Lower leg skin (tissue), 4 donors: ENCODE measurements around the gene SLC35F3. TPM values are rescaled to one million over a fixed set of nuclear protein-coding genes. Genes with fewer than 3 reads are reported as not detected.
A peak's percentile ranks its signal among the peaks of the same experiment; 100 is the strongest.

Experiments
- DNase-seq, 2 donors: peaks; one replicate each; pipeline ENCODE4 v3.0.0-alpha.2; 2019; ENCODE audit warnings: low spot score in 2 of 2
- H3K4me3 ChIP-seq: fragments of 200-600 bp; sonication (generic); 2 replicates; pipeline ENCODE4 v1.5.1; 2017; ENCODE audit warnings: mild to moderate bottlenecking, low read depth; ENCODE audit not compliant: poor library complexity, severe bottlenecking
- CTCF ChIP-seq, 3 donors: fragments of 450-650 bp; IDR thresholded peaks; one replicate each; pipeline ENCODE4 v1.5.1; 2016; ENCODE audit warnings: antibody characterized with exemption in 3 of 3, mild to moderate bottlenecking in 3 of 3, moderate library complexity in 2 of 3
- POLR2A ChIP-seq, 2 donors: fragments of 450-650 bp; IDR thresholded peaks; one replicate each; pipeline ENCODE4 v1.6.1; 2016 to 2017; ENCODE audit warnings: antibody characterized with exemption in 2 of 2, mild to moderate bottlenecking in 1 of 2, moderate library complexity in 1 of 2
- WGBS, 2 donors: methylation state at CpG; one replicate each; pipeline ENCODE4 v1.1.5; 2018; 5-methylcytosine and 5-hydroxymethylcytosine counted together
- intact Hi-C: fragments of 100-400 bp; cut with DNase I; formaldehyde crosslinking; loops from one replicate; pipeline ENCODE4 v1.15.0; 2023; ENCODE audit warnings: low total_unique reads
- total RNA-seq, 4 donors: library from RNA; depleted of rRNA; stranded (reverse); fragments of >200 nt; gene quantifications; one replicate each; pipeline ENCODE4 v1.1.0, GENCODE V29; 2016

The SLC35F3 gene
- total RNA-seq, 4 donors from 2014 or later, result 0.42 to 0.83 (median 0.64) TPM

GRCh38 chr1:234217316-234217840, 312.9 kb downstream of the SLC35F3 start:
- no peak for DNase-seq
- intact Hi-C loops, result no loop called here
- H3K4me3 ChIP-seq, result no peak overlapping the region
- 61 to 87% methylated on average over 4 of the region's 4 CpGs for WGBS, 2 donors
- TF ChIP-seq POLR2A (IDR thresholded peaks at IDR 0.05) (no peak), CTCF (IDR thresholded peaks at IDR 0.05) (no peak)

- 79 to 87% methylated on average over 3 of the region's 3 CpGs for WGBS, 2 donors
- intact Hi-C loops, result no loop called here
- no peak for DNase-seq
- H3K4me3 ChIP-seq, result no peak overlapping the region
- TF ChIP-seq POLR2A (IDR thresholded peaks at IDR 0.05) (no peak), CTCF (IDR thresholded peaks at IDR 0.05) (no peak)
Measured at GRCh38 chr1:234218078-234218477, 313.6 kb downstream of the SLC35F3 start.

GRCh38 chr1:234219711-234220110, 315.2 kb downstream of the SLC35F3 start:
- no peak overlapping the region for H3K4me3 ChIP-seq
- intact Hi-C loops, result no loop called here
- peak in 1 of 2 donors; percentile 76 for DNase-seq
- WGBS, 2 donors, result 72 to 81% methylated on average over 9 of the region's 9 CpGs
- TF ChIP-seq CTCF (IDR thresholded peaks at IDR 0.05), result no peak
- TF ChIP-seq POLR2A (IDR thresholded peaks at IDR 0.05), result no peak

- no peak for DNase-seq
- intact Hi-C loops, result no loop called here
- TF ChIP-seq CTCF (IDR thresholded peaks at IDR 0.05), result no peak
- TF ChIP-seq POLR2A (IDR thresholded peaks at IDR 0.05), result no peak
- no peak overlapping the region for H3K4me3 ChIP-seq
- 93 to 94% methylated on average over 2 of the region's 2 CpGs for WGBS, 2 donors
Measured at GRCh38 chr1:234221601-234222000, 317.1 kb downstream of the SLC35F3 start.

GRCh38 chr1:234222561-234223280, 318.2 kb downstream of the SLC35F3 start:
- 50 to 58% methylated on average over 6 of the region's 6 CpGs for WGBS, 2 donors
- DNase-seq, result no peak
- H3K4me3 ChIP-seq, result no peak overlapping the region
- no peak for TF ChIP-seq CTCF (IDR thresholded peaks at IDR 0.05)
- no peak for TF ChIP-seq POLR2A (IDR thresholded peaks at IDR 0.05)
- intact Hi-C loops, result no loop called here
